Measurements from ENCODE around the gene ZNF814. TPM values are rescaled to one million over a fixed set of nuclear protein-coding genes. Genes with fewer than 3 reads are reported as not detected.

The ZNF814 gene
- total RNA-seq, 1 experiment from 2014 or later, result 4.8 TPM

GRCh38 chr19:57830071-57830602 lies 58.7 kb downstream of the ZNF814 start, which contains the start of gene ZNF587B:
Gene ZNF587B, plus strand, starts transcription at chr19:57830299. Its CDS starts 230 bp downstream, at chr19:57830529.
- H3K27me3 ChIP-seq (ENCODE audit: control insufficient read depth, insufficient read depth, low read length), result no peaks in the 10 kb centered on the region
- no peaks in the 10 kb centered on the region for H3K4me1 ChIP-seq (ENCODE audit: control insufficient read depth, insufficient read depth, low read length)
- POLR2A ChIA-PET, result no interaction called here
- DNase-seq (ENCODE audit: low read depth, low spot score) (no peak), ATAC-seq (peak; percentile 71)
- H3K27ac ChIP-seq (ENCODE audit: low read length), result no peak within 1 kb of the TSS
- TF ChIP-seq CTCF (IDR thresholded peaks at IDR 0.05) (peak; percentile 81), REST (IDR thresholded peaks at IDR 0.05; ENCODE audit: insufficient read depth in 1 of 2, low read depth in 2 of 2, low read length in 1 of 2) (no peak), POLR2AphosphoS5 (IDR thresholded peaks at IDR 0.05; ENCODE audit: low read depth, low read length) (no peak), SIN3A (IDR thresholded peaks at IDR 0.05; ENCODE audit: borderline replicate concordance, insufficient read depth, low read depth, low read length) (no peak)
- no peak within 1 kb of the TSS for H3K4me3 ChIP-seq (ENCODE audit: low read depth in 2 of 2, low read length in 2 of 2)
- H3K9me3 ChIP-seq (ENCODE audit: control insufficient read depth, insufficient read depth, low read depth, low read length), result no peaks in the 10 kb centered on the region
- no TSS peak for BruUV-seq (replicated peaks)
- CTCF ChIA-PET, result no interaction called here
- in situ Hi-C loops (cut with HindIII; ENCODE audit: low pct_unique_long_range_greater_than_20kb, low sequenced_read_pairs) (no loop called here), intact Hi-C loops (cut with micrococcal nuclease; ENCODE audit: unreplicated experiment) (no loop called here)
- H3K36me3 ChIP-seq (ENCODE audit: control insufficient read depth, insufficient read depth, low read length), result no peaks in the 10 kb centered on the region

GRCh38 chr19:57829316-57829715 lies 59.5 kb downstream of the ZNF814 start:
- Histone ChIP-seq H3K27me3 (ENCODE audit: control insufficient read depth, insufficient read depth, low read length) (no peaks in the 10 kb centered on the region), H3K9me3 (ENCODE audit: control insufficient read depth, insufficient read depth, low read depth, low read length) (no peaks in the 10 kb centered on the region), H3K36me3 (ENCODE audit: control insufficient read depth, insufficient read depth, low read length) (no peaks in the 10 kb centered on the region), H3K4me1 (ENCODE audit: control insufficient read depth, insufficient read depth, low read length) (no peaks in the 10 kb centered on the region), H3K27ac (ENCODE audit: low read length) (no peak overlapping the region), H3K4me3 (ENCODE audit: low read depth in 2 of 2, low read length in 2 of 2) (no peak overlapping the region)
- intact Hi-C loops (cut with micrococcal nuclease; ENCODE audit: unreplicated experiment) (no loop called here), in situ Hi-C loops (cut with HindIII; ENCODE audit: low pct_unique_long_range_greater_than_20kb, low sequenced_read_pairs) (no loop called here)
- TF ChIP-seq SIN3A (IDR thresholded peaks at IDR 0.05; ENCODE audit: borderline replicate concordance, insufficient read depth, low read depth, low read length) (no peak), TCF7L2 (IDR thresholded peaks at IDR 0.05; ENCODE audit: low read depth, low read length) (no peak), REST (IDR thresholded peaks at IDR 0.05; ENCODE audit: insufficient read depth in 1 of 2, low read depth in 2 of 2, low read length in 1 of 2) (no peak)
- DNase-seq (ENCODE audit: low read depth, low spot score) (no peak), ATAC-seq (no peak)
- no TSS peak for BruUV-seq (replicated peaks)
- POLR2A ChIA-PET, result interaction anchor here (1.5 kb wide), 1 partner anchor 10 kb away, joined by 3 read pairs; no protein-coding TSS in a partner anchor
- CTCF ChIA-PET, result no interaction called here
